ENCODE results near the gene SNED1. TPM values are rescaled to one million over a fixed set of nuclear protein-coding genes. Genes with fewer than 3 reads are reported as not detected.

Gene SNED1
- total RNA-seq, 1 experiment from 2014 or later: 22.0 TPM

DNA sequence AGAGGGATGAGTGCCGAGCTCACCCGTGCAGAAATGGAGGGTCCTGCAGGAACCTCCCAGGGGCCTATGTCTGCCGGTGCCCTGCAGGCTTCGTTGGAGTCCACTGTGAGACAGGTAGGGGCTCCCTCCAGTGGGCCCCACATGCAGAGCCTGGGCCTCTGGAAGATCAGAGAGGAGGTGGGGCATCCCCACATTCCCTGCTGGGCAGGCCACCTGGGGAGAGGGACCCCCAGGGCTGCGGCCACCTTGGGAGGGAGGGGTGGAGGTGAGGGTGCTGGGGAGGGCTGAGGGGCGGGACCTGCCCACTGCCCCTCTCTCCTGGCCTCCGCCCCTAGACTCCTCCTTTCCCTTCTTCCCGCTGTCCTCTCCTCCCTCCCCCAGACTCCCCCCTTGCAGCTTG is 65.2 kb downstream of the SNED1 start:
- TF ChIP-seq, protein P1, sequence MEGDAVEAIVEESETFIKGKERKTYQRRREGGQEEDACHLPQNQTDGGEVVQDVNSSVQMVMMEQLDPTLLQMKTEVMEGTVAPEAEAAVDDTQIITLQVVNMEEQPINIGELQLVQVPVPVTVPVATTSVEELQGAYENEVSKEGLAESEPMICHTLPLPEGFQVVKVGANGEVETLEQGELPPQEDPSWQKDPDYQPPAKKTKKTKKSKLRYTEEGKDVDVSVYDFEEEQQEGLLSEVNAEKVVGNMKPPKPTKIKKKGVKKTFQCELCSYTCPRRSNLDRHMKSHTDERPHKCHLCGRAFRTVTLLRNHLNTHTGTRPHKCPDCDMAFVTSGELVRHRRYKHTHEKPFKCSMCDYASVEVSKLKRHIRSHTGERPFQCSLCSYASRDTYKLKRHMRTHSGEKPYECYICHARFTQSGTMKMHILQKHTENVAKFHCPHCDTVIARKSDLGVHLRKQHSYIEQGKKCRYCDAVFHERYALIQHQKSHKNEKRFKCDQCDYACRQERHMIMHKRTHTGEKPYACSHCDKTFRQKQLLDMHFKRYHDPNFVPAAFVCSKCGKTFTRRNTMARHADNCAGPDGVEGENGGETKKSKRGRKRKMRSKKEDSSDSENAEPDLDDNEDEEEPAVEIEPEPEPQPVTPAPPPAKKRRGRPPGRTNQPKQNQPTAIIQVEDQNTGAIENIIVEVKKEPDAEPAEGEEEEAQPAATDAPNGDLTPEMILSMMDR (IDR thresholded peaks at IDR 0.05; ENCODE audit: unreplicated experiment): no peak
- H3K36me3 Mint-ChIP-seq (ENCODE audit: insufficient read depth, unreplicated experiment): peaks cover 14% of the 10 kb centered on the region
- POLR2A ChIA-PET: interaction anchor here (0.7 to 4.3 kb wide), 5 partner anchors 10 to 484 kb away, joined by 3 to 22 read pairs (median 4); partner anchors contain the start of gene MTERF4
- peak overlapping the region; percentile 74 for H3K4me3 Mint-ChIP-seq (ENCODE audit: unreplicated experiment)
- no TSS peak for BruUV-seq (replicated peaks)
- no peaks in the 10 kb centered on the region for H3K27me3 Mint-ChIP-seq (ENCODE audit: insufficient read depth, unreplicated experiment)
- H3K27ac Mint-ChIP-seq (ENCODE audit: low read depth, unreplicated experiment): no peak overlapping the region
- peaks cover 21% of the 10 kb centered on the region for H3K4me1 Mint-ChIP-seq (ENCODE audit: insufficient read depth, unreplicated experiment)
- CTCF ChIA-PET: interaction anchor here (0.6 to 1.3 kb wide), 3 partner anchors 14 to 189 kb away, joined by 3 read pairs; no protein-coding TSS in a partner anchor
- intact Hi-C loops (cut with micrococcal nuclease): loop anchor here (5.0 kb wide), 1 partner anchor 151 kb away; no protein-coding TSS in a partner anchor
- DNase-seq (ENCODE audit: unreplicated experiment): peak; percentile 35
- H3K9me3 Mint-ChIP-seq (ENCODE audit: unreplicated experiment): no peaks in the 10 kb centered on the region

DNA sequence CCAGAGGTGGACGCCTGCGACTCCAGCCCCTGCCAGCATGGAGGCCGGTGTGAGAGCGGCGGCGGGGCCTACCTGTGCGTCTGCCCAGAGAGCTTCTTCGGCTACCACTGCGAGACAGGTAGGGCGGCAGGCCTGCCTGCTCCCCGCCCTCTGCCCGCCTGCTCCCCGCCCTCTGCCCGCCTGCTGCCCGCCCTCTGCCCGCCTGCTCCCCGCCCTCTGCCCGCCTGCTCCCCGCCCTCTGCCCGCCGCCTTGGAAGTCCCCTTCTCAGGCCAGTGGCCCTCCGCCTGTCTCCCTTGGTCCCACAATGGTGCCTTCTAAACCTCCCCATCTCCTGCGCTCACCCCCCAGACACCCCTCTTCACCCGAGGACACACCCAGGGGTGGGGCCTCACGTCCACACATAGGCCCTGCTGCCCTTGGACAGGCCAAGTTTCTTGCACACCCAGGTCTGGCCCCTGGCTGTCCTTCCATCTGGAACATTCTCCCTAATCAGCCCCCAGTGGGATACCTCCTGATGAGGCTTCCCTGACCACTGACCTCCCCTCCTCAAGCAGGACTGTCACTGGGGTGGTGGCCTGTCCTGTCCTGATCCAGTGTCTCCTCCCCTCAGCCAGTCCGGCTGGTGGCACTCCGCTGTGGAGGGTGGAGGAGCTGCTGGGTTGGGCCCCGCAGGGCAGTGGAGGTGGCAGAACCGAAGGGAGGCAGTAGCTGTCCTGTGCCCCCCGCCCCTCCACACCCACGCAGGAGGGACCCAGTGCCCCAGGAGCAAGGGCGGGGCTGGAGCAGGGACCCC is 65.8 kb downstream of the SNED1 start:
- BruUV-seq (replicated peaks): no TSS peak
- Mint-ChIP-seq H3K4me3 (ENCODE audit: unreplicated experiment) (peak overlapping the region; percentile 74), H3K27ac (ENCODE audit: low read depth, unreplicated experiment) (no peak overlapping the region), H3K36me3 (ENCODE audit: insufficient read depth, unreplicated experiment) (peaks cover 17% of the 10 kb centered on the region), H3K9me3 (ENCODE audit: unreplicated experiment) (no peaks in the 10 kb centered on the region), H3K27me3 (ENCODE audit: insufficient read depth, unreplicated experiment) (no peaks in the 10 kb centered on the region), H3K4me1 (ENCODE audit: insufficient read depth, unreplicated experiment) (peaks cover 21% of the 10 kb centered on the region)
- peak; percentile 57 for DNase-seq (ENCODE audit: unreplicated experiment)
- TF ChIP-seq, protein P1 (IDR thresholded peaks at IDR 0.05; ENCODE audit: unreplicated experiment): no peak
- CTCF ChIA-PET: interaction anchor here (0.6 to 1.3 kb wide), 3 partner anchors 14 to 190 kb away, joined by 3 read pairs; no protein-coding TSS in a partner anchor
- POLR2A ChIA-PET: interaction anchor here (0.7 to 1.5 kb wide), 3 partner anchors 9 to 54 kb away, joined by 3 to 4 read pairs (median 3); partner anchors contain the start of gene MTERF4
- intact Hi-C loops (cut with micrococcal nuclease): loop anchor here (5.0 kb wide), 1 partner anchor 152 kb away; no protein-coding TSS in a partner anchor

DNA sequence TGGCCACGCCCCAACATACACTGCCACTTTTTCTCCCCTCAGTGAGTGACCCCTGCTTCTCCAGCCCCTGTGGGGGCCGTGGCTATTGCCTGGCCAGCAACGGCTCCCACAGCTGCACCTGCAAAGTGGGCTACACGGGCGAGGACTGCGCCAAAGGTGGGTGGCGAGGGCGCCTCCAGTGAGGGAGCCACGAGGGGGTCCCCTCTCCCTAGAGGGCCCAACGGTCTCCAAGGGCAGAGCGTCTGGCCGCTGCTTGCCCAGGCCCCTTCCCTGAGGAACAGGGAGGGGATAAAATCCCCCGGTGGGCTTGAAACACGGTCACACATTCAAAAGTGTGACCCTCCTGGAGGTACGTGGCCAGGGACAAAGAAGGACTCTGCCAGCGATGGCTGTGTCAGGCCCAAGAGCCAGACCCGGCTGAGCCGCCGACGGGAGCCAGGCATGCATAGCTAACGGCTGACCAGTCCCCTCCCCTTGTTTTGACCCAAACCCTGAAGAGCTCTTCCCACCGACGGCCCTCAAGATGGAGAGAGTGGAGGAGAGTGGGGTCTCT is 66.5 kb downstream of the SNED1 start:
- BruUV-seq (replicated peaks): no TSS peak
- no peak overlapping the region for H3K27ac Mint-ChIP-seq (ENCODE audit: low read depth, unreplicated experiment)
- no peak overlapping the region for H3K4me3 Mint-ChIP-seq (ENCODE audit: unreplicated experiment)
- DNase-seq (ENCODE audit: unreplicated experiment): no peak
- TF ChIP-seq, protein P1 (IDR thresholded peaks at IDR 0.05; ENCODE audit: unreplicated experiment): no peak
- peaks cover 17% of the 10 kb centered on the region for H3K36me3 Mint-ChIP-seq (ENCODE audit: insufficient read depth, unreplicated experiment)
- ChIA-PET POLR2A (interaction anchor here (1.5 kb wide), 1 partner anchor 37 kb away, joined by 4 read pairs; the partner anchor contains the start of gene MTERF4), CTCF (interaction anchor here (0.8 to 1.3 kb wide), 2 partner anchors 13 to 268 kb away, joined by 3 read pairs; no protein-coding TSS in a partner anchor)
- H3K27me3 Mint-ChIP-seq (ENCODE audit: insufficient read depth, unreplicated experiment): no peaks in the 10 kb centered on the region
- intact Hi-C loops (cut with micrococcal nuclease): loop anchor here (5.0 kb wide), 1 partner anchor 153 kb away; no protein-coding TSS in a partner anchor
- no peaks in the 10 kb centered on the region for H3K9me3 Mint-ChIP-seq (ENCODE audit: unreplicated experiment)
- peaks cover 16% of the 10 kb centered on the region for H3K4me1 Mint-ChIP-seq (ENCODE audit: insufficient read depth, unreplicated experiment)

DNA sequence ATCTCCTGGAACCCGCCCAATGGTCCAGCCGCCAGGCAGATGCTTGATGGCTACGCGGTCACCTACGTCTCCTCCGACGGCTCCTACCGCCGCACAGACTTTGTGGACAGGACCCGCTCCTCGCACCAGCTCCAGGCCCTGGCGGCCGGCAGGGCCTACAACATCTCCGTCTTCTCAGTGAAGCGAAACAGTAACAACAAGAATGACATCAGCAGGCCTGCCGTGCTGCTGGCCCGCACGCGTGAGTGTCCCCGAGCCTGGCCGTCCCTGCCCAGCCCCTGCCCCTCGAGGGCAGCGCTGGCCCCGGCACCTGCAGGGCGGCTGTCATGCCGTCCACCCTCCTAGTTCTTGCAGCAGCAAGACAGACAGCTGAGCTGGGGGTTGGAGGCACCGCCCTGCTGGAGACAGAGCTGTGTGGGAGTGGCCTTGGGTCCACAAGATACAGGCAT is 67.0 kb downstream of the SNED1 start:
- ChIA-PET POLR2A (no interaction called here), CTCF (interaction anchor here (0.8 kb wide), 1 partner anchor 269 kb away, joined by 3 read pairs; no protein-coding TSS in a partner anchor)
- Mint-ChIP-seq H3K27me3 (ENCODE audit: insufficient read depth, unreplicated experiment) (no peaks in the 10 kb centered on the region), H3K9me3 (ENCODE audit: unreplicated experiment) (no peaks in the 10 kb centered on the region), H3K4me1 (ENCODE audit: insufficient read depth, unreplicated experiment) (peaks cover 16% of the 10 kb centered on the region), H3K27ac (ENCODE audit: low read depth, unreplicated experiment) (peak overlapping the region; percentile 31), H3K36me3 (ENCODE audit: insufficient read depth, unreplicated experiment) (peaks cover 17% of the 10 kb centered on the region), H3K4me3 (ENCODE audit: unreplicated experiment) (no peak overlapping the region)
- DNase-seq (ENCODE audit: unreplicated experiment): no peak
- BruUV-seq (replicated peaks): no TSS peak
- intact Hi-C loops (cut with micrococcal nuclease): no loop called here
- TF ChIP-seq, protein P1 (IDR thresholded peaks at IDR 0.05; ENCODE audit: unreplicated experiment): no peak

All from MCF 10A (cell line).